GM23338 (cell line): Measurements from ENCODE around the gene RBM33.

Source experiments
- CREB1 ChIP-seq: fragments of 250-450 bp; sonication (Bioruptor Pico); IDR thresholded peaks from 2 replicates; pipeline ENCODE4 v1.5.0; 2020; ENCODE audit warnings: low read depth, mild to moderate bottlenecking, moderate library complexity
- CTCF ChIP-seq, 2 experiments: fragments of 200-600 bp in 1 of 2; sonication (generic) in 1 of 2; conservative IDR thresholded peaks; 2 replicates each; pipeline versions ENCODE4 v1.5.1 to v1.6.1; 2016 to 2017; ENCODE audit warnings: antibody characterized with exemption in 2 of 2, low read depth in 2 of 2, mild to moderate bottlenecking in 2 of 2, moderate library complexity in 1 of 2
- EZH2 ChIP-seq: fragments of 200-600 bp; sonication (generic); IDR thresholded peaks from one replicate; pipeline ENCODE4 v1.8.0; 2017; ENCODE audit warnings: antibody characterized with exemption, mild to moderate bottlenecking, low read depth; ENCODE audit not compliant: unreplicated experiment
- EZH2phosphoT487 ChIP-seq: fragments of 200-600 bp; sonication (generic); IDR thresholded peaks from one replicate; pipeline ENCODE4 v1.8.1; 2018; ENCODE audit warnings: antibody characterized with exemption; ENCODE audit not compliant: unreplicated experiment
- JUNB ChIP-seq: IDR thresholded peaks from one replicate; pipeline ENCODE4 v1.6.1; 2016; ENCODE audit warnings: antibody characterized with exemption; ENCODE audit not compliant: unreplicated experiment
- POLR2AphosphoS5 ChIP-seq: IDR thresholded peaks from 2 replicates; pipeline ENCODE4 v1.6.1; 2016; ENCODE audit warnings: antibody characterized with exemption, low read depth
- STAT1 ChIP-seq: IDR thresholded peaks from one replicate; pipeline ENCODE4 v1.6.1; 2016; ENCODE audit warnings: antibody characterized with exemption; ENCODE audit not compliant: unreplicated experiment
- ZNF331 ChIP-seq: fragments of 250-450 bp; sonication (Bioruptor Pico); IDR thresholded peaks from 2 replicates; pipeline ENCODE4 v1.5.0; 2020; ENCODE audit warnings: low read depth, mild to moderate bottlenecking, moderate library complexity
- TF ChIP-seq, protein P1 (sequence below): IDR thresholded peaks from one replicate; pipeline ENCODE4 v1.6.1; 2018; ENCODE audit warnings: antibody characterized with exemption; ENCODE audit not compliant: unreplicated experiment

GRCh38 chr7:155677688-155678087 lies 33.2 kb downstream of the RBM33 start:
- TF ChIP-seq CTCF (conservative IDR thresholded peaks at IDR 0.05; ENCODE audit: low read depth in 2 of 2) = no peak
- no peak for TF ChIP-seq STAT1
- no peak for TF ChIP-seq POLR2AphosphoS5
- TF ChIP-seq EZH2 = no peak
- TF ChIP-seq EZH2phosphoT487 = no peak
- TF ChIP-seq JUNB = no peak
- TF ChIP-seq, protein P1, sequence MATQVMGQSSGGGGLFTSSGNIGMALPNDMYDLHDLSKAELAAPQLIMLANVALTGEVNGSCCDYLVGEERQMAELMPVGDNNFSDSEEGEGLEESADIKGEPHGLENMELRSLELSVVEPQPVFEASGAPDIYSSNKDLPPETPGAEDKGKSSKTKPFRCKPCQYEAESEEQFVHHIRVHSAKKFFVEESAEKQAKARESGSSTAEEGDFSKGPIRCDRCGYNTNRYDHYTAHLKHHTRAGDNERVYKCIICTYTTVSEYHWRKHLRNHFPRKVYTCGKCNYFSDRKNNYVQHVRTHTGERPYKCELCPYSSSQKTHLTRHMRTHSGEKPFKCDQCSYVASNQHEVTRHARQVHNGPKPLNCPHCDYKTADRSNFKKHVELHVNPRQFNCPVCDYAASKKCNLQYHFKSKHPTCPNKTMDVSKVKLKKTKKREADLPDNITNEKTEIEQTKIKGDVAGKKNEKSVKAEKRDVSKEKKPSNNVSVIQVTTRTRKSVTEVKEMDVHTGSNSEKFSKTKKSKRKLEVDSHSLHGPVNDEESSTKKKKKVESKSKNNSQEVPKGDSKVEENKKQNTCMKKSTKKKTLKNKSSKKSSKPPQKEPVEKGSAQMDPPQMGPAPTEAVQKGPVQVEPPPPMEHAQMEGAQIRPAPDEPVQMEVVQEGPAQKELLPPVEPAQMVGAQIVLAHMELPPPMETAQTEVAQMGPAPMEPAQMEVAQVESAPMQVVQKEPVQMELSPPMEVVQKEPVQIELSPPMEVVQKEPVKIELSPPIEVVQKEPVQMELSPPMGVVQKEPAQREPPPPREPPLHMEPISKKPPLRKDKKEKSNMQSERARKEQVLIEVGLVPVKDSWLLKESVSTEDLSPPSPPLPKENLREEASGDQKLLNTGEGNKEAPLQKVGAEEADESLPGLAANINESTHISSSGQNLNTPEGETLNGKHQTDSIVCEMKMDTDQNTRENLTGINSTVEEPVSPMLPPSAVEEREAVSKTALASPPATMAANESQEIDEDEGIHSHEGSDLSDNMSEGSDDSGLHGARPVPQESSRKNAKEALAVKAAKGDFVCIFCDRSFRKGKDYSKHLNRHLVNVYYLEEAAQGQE = no peak
- TF ChIP-seq CREB1 (CRISPR knock-in tag) = no peak
- no peak for TF ChIP-seq ZNF331
